ENCODE results near the gene TWIST2. TPM values are rescaled to one million over a fixed set of nuclear protein-coding genes. Genes with fewer than 3 reads are reported as not detected.

TWIST2 gene
- total RNA-seq, 3 donors from 2014 or later = not detected

- no peak overlapping the region for H3K4me3 Mint-ChIP-seq
- H3K9me3 Mint-ChIP-seq = no peaks in the 10 kb centered on the region
- ATAC-seq (no peak), DNase-seq (no peak)
- H3K4me1 Mint-ChIP-seq (ENCODE audit: low read depth) = no peaks in the 10 kb centered on the region
- peaks cover 8% of the 10 kb centered on the region for H3K27me3 Mint-ChIP-seq (ENCODE audit: low read depth)
- H3K36me3 Mint-ChIP-seq (ENCODE audit: insufficient read depth) = no peaks in the 10 kb centered on the region
Observed at GRCh38 chr2:238893349-238894000, 45.6 kb downstream of the TWIST2 start.

- Mint-ChIP-seq H3K36me3 (ENCODE audit: insufficient read depth) (no peaks in the 10 kb centered on the region), H3K27me3 (ENCODE audit: low read depth) (peaks cover 13% of the 10 kb centered on the region), H3K4me1 (ENCODE audit: low read depth) (no peaks in the 10 kb centered on the region), H3K9me3 (no peaks in the 10 kb centered on the region), H3K4me3 (no peak overlapping the region)
- no peak for DNase-seq
- ATAC-seq = no peak
Observed at GRCh38 chr2:238894226-238894949, 46.5 kb downstream of the TWIST2 start.

GRCh38 chr2:238894950-238895298 lies 47.0 kb downstream of the TWIST2 start:
- Mint-ChIP-seq H3K27me3 (ENCODE audit: low read depth) (peaks cover 16% of the 10 kb centered on the region), H3K36me3 (ENCODE audit: insufficient read depth) (no peaks in the 10 kb centered on the region), H3K4me1 (ENCODE audit: low read depth) (no peaks in the 10 kb centered on the region), H3K9me3 (no peaks in the 10 kb centered on the region), H3K4me3 (no peak overlapping the region)
- DNase-seq = no peak
- no peak for ATAC-seq

DNA sequence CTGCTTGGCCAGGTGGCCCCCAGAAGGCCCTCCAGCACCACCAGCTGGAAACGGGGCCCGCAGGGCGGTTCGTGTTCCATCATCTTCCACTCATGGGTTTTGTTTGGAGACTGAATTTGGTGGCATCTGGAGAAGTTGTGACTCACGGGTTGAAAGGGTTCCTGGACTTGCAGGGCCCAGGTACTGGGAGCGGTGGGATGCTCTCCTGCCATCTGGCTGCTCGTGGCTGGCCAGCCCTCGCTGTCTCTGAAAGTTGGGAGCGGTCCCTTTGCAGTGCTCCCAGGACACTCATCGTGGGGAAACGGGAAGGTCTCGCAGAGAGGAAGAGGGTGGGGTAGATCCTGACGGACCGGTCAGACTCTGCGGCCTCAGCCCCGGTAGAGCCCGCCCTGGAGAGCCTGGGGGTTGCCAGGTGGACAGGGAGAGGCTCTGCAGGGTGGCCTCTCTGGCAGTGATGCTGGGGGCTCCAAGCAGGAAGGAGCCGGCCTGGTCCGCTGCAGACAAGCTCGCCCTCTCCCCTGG lies 47.5 kb downstream of the TWIST2 start:
- no peak for ATAC-seq
- Mint-ChIP-seq H3K36me3 (ENCODE audit: insufficient read depth) (no peaks in the 10 kb centered on the region), H3K4me1 (ENCODE audit: low read depth) (no peaks in the 10 kb centered on the region), H3K9me3 (no peaks in the 10 kb centered on the region), H3K4me3 (no peak overlapping the region), H3K27me3 (ENCODE audit: low read depth) (peaks cover 16% of the 10 kb centered on the region)
- no peak for DNase-seq

GRCh38 chr2:238895891-238896600 lies 48.2 kb downstream of the TWIST2 start:
- Mint-ChIP-seq H3K27me3 (ENCODE audit: low read depth) (peaks cover 16% of the 10 kb centered on the region), H3K4me3 (no peak overlapping the region), H3K36me3 (ENCODE audit: insufficient read depth) (no peaks in the 10 kb centered on the region), H3K4me1 (ENCODE audit: low read depth) (no peaks in the 10 kb centered on the region), H3K9me3 (no peaks in the 10 kb centered on the region)
- DNase-seq (no peak), ATAC-seq (no peak)

GRCh38 chr2:238896641-238897040 lies 48.8 kb downstream of the TWIST2 start:
- DNase-seq = no peak
- no peak overlapping the region for H3K4me3 Mint-ChIP-seq
- H3K36me3 Mint-ChIP-seq (ENCODE audit: insufficient read depth) = no peaks in the 10 kb centered on the region
- ATAC-seq = no peak
- H3K27me3 Mint-ChIP-seq (ENCODE audit: low read depth) = peaks cover 20% of the 10 kb centered on the region
- no peaks in the 10 kb centered on the region for H3K4me1 Mint-ChIP-seq (ENCODE audit: low read depth)
- no peaks in the 10 kb centered on the region for H3K9me3 Mint-ChIP-seq

DNA sequence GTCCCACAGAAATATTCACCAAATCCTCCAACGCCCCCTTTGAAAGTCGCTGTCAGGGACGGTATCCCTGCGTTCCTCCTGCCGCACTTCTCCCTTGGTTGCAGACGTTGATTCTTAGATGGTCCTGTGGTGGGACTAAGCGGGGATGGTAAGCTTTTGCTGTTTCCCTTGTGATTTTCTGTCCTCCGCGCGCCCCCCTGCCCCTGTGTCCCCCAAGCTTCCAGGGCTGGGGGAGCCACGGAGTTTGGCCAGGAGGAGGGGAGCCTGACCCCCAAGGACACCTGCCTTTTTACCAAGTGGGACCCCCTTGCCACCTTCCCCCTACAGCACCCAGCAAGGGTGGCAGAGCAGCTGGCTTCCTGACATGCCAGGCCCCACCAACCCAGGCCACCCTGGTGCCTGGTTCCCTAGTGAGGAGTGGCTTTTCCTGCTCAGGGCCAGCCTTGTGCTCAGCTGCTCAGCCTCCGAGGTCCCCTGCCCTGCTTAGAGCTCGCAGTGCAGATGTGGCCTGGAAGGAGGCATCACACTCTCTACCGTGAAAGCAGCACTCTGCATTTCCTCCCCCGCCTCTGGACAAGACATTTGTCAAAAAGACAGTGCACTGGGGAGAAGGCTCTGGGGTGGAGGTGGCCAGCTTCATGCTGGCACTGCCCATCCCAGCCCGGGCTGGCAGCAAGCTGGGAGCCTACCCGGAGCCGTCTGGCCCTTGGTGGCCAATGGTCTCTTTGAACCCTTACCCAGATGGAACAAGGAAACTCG lies 49.4 kb downstream of the TWIST2 start:
- DNase-seq = no peak
- H3K4me3 Mint-ChIP-seq = no peak overlapping the region
- H3K36me3 Mint-ChIP-seq (ENCODE audit: insufficient read depth) = no peaks in the 10 kb centered on the region
- peak in 1 of 2 donors; percentile 27 for ATAC-seq
- no peaks in the 10 kb centered on the region for H3K9me3 Mint-ChIP-seq
- H3K27me3 Mint-ChIP-seq (ENCODE audit: low read depth) = peaks cover 20% of the 10 kb centered on the region
- H3K4me1 Mint-ChIP-seq (ENCODE audit: low read depth) = no peaks in the 10 kb centered on the region

- Mint-ChIP-seq H3K4me3 (no peak overlapping the region), H3K27me3 (ENCODE audit: low read depth) (peaks cover 20% of the 10 kb centered on the region), H3K36me3 (ENCODE audit: insufficient read depth) (no peaks in the 10 kb centered on the region), H3K9me3 (no peaks in the 10 kb centered on the region), H3K4me1 (ENCODE audit: low read depth) (no peaks in the 10 kb centered on the region)
- DNase-seq = no peak
- no peak for ATAC-seq
Observed at GRCh38 chr2:238897911-238898311, 50.0 kb downstream of the TWIST2 start.

DNA sequence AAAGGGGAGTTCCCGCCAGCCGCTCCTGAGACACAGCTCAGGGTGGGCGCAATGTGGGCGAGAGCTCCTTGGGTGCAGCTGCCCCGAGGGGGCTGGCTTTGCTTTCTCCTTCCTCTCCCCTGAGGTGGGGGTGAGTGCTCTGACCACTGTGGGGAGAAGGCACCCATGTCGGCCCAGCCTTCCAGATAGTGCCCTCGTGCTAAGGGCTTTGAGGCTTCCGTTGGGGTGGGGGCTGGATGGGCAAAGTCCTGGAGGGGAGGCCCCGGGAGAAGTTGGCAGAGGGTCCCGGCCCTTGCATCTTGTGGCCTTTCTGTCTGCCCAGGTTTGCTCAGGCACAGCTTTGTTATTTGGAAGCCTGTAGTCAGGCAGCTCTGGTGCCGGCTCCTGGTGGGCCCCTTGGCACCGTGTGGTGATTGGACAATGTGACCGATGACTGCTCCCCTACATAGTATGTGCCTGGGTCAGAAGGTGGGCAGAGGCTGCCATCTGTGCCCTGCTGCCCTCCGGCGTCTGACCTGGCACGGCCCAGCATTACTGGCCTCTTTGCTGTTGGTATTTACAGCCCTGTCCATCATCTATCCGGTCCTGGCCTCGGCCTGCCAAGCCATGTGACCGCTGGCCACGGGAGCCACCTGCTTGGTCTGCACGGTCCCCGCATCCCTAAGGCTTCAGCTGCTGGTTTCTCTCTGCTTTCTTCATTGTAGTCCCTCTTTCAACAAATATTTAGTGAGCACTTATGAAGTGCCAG lies 50.8 kb downstream of the TWIST2 start:
- no peak for ATAC-seq
- no peak overlapping the region for H3K4me3 Mint-ChIP-seq

DNA sequence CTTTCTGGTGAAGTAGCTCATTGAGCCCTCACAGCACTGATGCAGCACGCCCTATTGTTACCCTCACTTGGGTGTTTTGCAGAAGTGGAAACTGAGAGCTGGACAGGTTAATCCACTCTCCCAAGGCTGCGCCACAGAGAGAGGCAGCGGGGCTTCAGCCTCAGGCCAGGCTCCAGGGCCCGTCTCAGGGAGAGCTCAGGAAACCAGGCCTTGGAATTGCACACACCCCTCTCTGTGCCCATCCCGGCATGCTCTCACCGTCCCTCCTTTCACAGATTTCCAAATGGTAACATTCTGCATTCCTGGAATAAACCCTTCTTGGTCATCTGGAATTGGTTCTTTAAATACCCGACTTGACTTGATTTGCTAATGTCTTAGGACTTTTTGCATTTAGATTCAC lies 51.5 kb downstream of the TWIST2 start:
- ATAC-seq (no peak), DNase-seq (no peak)
- Mint-ChIP-seq H3K36me3 (ENCODE audit: insufficient read depth) (no peaks in the 10 kb centered on the region), H3K4me1 (ENCODE audit: low read depth) (no peaks in the 10 kb centered on the region), H3K4me3 (no peak overlapping the region), H3K9me3 (no peaks in the 10 kb centered on the region), H3K27me3 (ENCODE audit: low read depth) (peaks cover 20% of the 10 kb centered on the region)

More for the DNA sequence above, 50.8 kb downstream of the TWIST2 start:
- Mint-ChIP-seq H3K4me1 (ENCODE audit: low read depth) (no peaks in the 10 kb centered on the region), H3K9me3 (no peaks in the 10 kb centered on the region), H3K27me3 (ENCODE audit: low read depth) (peaks cover 20% of the 10 kb centered on the region), H3K36me3 (ENCODE audit: insufficient read depth) (no peaks in the 10 kb centered on the region)
- DNase-seq = no peak

DNA sequence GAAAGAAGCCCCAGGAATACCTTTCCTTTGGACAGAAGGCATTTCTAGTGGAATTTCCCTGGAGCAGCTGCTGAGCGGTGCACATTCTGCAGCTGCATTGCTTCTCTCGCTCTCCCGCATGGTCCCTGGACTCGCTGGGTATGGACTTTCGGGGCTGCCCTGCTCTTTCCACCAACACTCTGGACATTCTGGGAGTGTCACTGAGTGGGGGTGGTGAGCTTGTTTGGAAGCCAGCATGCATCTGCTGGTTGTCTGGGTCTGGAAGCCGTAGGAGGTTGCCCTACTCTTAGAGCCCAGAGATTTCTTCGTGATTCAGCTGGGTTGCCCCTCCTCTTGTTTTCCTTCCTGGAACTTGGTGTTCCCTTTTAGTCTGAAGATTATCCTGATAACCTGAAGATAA lies 52.6 kb downstream of the TWIST2 start:
- H3K4me1 Mint-ChIP-seq (ENCODE audit: low read depth) = no peaks in the 10 kb centered on the region
- DNase-seq (no peak), ATAC-seq (no peak)
- H3K27me3 Mint-ChIP-seq (ENCODE audit: low read depth) = peaks cover 20% of the 10 kb centered on the region
- no peak overlapping the region for H3K4me3 Mint-ChIP-seq
- no peaks in the 10 kb centered on the region for H3K36me3 Mint-ChIP-seq (ENCODE audit: insufficient read depth)
- no peaks in the 10 kb centered on the region for H3K9me3 Mint-ChIP-seq

DNA sequence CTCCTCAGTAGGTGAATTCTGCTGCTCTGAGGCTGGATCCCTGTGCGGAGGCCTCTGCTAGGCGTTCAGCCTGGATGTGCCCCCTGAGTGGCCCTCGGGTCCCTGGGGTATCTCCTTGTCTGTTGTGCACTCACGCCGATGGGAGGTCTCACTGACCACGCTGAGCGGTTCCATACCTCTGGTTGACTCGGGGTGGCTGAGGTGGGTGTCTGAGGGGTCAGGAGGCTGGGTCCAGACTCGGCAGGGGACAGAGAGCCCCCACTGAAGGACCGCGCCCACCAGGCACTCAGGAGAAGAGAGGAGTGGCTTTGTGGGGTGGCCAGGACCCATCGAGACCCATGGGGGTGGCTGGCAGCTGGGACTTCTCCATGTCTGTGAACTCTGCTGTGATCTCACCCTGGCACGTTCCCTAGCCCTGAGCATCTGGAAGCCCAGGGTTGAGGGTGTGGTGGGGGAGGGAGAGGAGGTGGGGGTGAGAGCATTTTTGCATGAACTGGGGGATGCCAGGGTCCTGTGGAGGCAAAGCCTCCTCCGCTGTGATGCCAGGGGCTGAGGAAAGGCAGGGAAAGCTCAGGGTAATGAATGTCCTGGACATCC lies 53.7 kb downstream of the TWIST2 start:
- H3K9me3 Mint-ChIP-seq = no peaks in the 10 kb centered on the region
- H3K36me3 Mint-ChIP-seq (ENCODE audit: insufficient read depth) = no peaks in the 10 kb centered on the region
- DNase-seq = no peak
- H3K27me3 Mint-ChIP-seq (ENCODE audit: low read depth) = peaks cover 20% of the 10 kb centered on the region
- H3K4me1 Mint-ChIP-seq (ENCODE audit: low read depth) = no peaks in the 10 kb centered on the region
- no peak overlapping the region for H3K4me3 Mint-ChIP-seq
- ATAC-seq = no peak

DNA sequence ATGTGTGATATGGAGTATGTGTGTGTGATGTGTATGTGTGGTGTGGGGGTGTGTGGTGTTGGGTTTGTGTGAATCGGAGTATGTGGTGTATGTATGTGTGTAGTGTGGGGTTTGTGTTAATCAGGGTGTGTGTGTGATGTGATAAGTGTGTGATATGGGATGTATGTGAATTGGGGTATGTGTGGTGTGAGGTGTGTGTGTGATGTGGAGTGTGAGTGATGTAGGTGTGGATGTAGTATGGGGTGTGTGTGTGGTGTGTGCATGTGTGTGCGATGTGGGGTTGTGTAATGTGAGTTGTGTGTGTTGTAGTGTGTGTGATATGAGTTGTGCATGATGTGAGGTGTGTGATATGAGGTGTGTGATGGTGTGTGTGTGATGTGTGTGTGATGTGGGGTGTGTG lies 54.4 kb downstream of the TWIST2 start:
- no peak for ATAC-seq
- Mint-ChIP-seq H3K4me3 (no peak overlapping the region), H3K4me1 (ENCODE audit: low read depth) (no peaks in the 10 kb centered on the region), H3K36me3 (ENCODE audit: insufficient read depth) (no peaks in the 10 kb centered on the region), H3K27me3 (ENCODE audit: low read depth) (peaks cover 16% of the 10 kb centered on the region), H3K9me3 (no peaks in the 10 kb centered on the region)
- no peak for DNase-seq

Measured in activated T-cell treated with anti-CD3 and anti-CD28 coated beads, Interleukin-2, amount 50 U/mL, for 4 hours (primary cell).